ENCODE measurements around the gene EYS. TPM values are rescaled to one million over a fixed set of nuclear protein-coding genes. Genes with fewer than 3 reads are reported as not detected.

Gene EYS
- total RNA-seq, 1 experiment from 2014 or later = not detected

DNA sequence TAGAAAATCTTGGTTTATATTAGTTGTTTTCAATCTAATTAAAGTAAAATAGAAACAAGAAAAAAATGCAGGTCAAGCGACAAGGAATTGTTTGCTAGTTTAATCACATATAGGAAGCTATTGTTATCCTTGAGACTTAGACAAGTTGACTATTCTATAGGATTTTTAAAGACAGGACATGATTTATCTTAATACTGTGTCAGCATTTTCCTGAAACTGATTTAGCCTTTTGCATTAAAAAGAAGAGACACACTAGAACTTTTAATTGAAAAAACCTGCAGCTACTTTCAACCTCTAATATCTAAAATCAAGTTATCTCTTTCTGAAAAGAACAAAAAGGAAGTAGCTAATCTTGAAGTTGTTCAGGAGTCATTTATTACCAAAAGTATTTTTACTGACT lies 1825.2 kb downstream of the EYS start:
- no peak overlapping the region for H3K27ac Mint-ChIP-seq
- no peak for DNase-seq
- Histone ChIP-seq H3K79me1 (ENCODE audit: insufficient read depth, low read depth, low read length, poor library complexity, severe bottlenecking) (no peaks in the 10 kb centered on the region), H3K27me3 (ENCODE audit: insufficient read depth, low read length) (no peaks in the 10 kb centered on the region), H4K91ac (ENCODE audit: insufficient read length, low read depth, low read length) (no peak overlapping the region), H3K4ac (ENCODE audit: low read depth, low read length) (no peak overlapping the region), H3K23ac (ENCODE audit: insufficient read length, low read depth, low read length) (no peak overlapping the region), H2BK12ac (ENCODE audit: insufficient read length, low read depth, low read length) (no peak overlapping the region), H2BK5ac (ENCODE audit: insufficient read length, low read length) (no peak overlapping the region), H3K4me2 (ENCODE audit: insufficient read depth, insufficient read length, low read length) (no peak overlapping the region), H4K20me1 (ENCODE audit: control insufficient read depth, insufficient read depth, insufficient read length) (no peaks in the 10 kb centered on the region), H2BK15ac (ENCODE audit: low read depth, low read length) (no peak overlapping the region), H2AK5ac (ENCODE audit: insufficient read length, low read length) (no peak overlapping the region), H3K79me2 (ENCODE audit: insufficient read depth, low read length) (no peaks in the 10 kb centered on the region), H2BK20ac (ENCODE audit: low read depth, low read length, poor library complexity, severe bottlenecking) (no peak overlapping the region), H3K14ac (ENCODE audit: insufficient read depth, low read length) (no peak overlapping the region), H3T11ph (ENCODE audit: low read length) (no peak overlapping the region), H3K18ac (ENCODE audit: insufficient read length, low read depth, low read length) (no peak overlapping the region), H2AFZ (ENCODE audit: low read length) (no peak overlapping the region), H3K9me3 (ENCODE audit: control insufficient read depth, low read depth, low read length) (no peaks in the 10 kb centered on the region), H3K56ac (ENCODE audit: insufficient read length, low read depth, low read length) (no peak overlapping the region), H3K9ac (ENCODE audit: extremely low read depth, insufficient read length, low read length) (no peak overlapping the region), H3K4me1 (ENCODE audit: insufficient read depth, low read length) (no peaks in the 10 kb centered on the region), H3K27ac (ENCODE audit: insufficient read length, low read depth, low read length) (no peak overlapping the region), H4K8ac (replicated peaks; ENCODE audit: insufficient read length, low read depth, low read length) (no peak overlapping the region), H2BK120ac (ENCODE audit: low read depth, low read length, poor library complexity, severe bottlenecking) (no peak overlapping the region), H4K5ac (ENCODE audit: insufficient read length, low read depth, low read length) (no peak overlapping the region), H3K23me2 (ENCODE audit: insufficient read length, low read depth, low read length, poor library complexity, severe bottlenecking) (no peaks in the 10 kb centered on the region)
- peaks cover 29% of the 10 kb centered on the region in 2 experiments for H3K9me3 Mint-ChIP-seq
- no peak overlapping the region for H3K4me3 Mint-ChIP-seq
- WGBS (ENCODE audit: extremely low coverage, insufficient read length, low lambda C conversion rate) = no CpG with 5 or more reads among the region's 1 CpG
- H3K27me3 Mint-ChIP-seq (ENCODE audit: low read depth) = no peaks in the 10 kb centered on the region; the same call in none of the 2 replicates
- H3K4me1 Mint-ChIP-seq = no peaks in the 10 kb centered on the region
- H3K36me3 Mint-ChIP-seq (ENCODE audit: insufficient read depth in 1 of 3, low read depth in 3 of 3) = peaks cover 6 to 23% (median 10%) of the 10 kb centered on the region in 3 experiments
- TF ChIP-seq, protein P1, sequence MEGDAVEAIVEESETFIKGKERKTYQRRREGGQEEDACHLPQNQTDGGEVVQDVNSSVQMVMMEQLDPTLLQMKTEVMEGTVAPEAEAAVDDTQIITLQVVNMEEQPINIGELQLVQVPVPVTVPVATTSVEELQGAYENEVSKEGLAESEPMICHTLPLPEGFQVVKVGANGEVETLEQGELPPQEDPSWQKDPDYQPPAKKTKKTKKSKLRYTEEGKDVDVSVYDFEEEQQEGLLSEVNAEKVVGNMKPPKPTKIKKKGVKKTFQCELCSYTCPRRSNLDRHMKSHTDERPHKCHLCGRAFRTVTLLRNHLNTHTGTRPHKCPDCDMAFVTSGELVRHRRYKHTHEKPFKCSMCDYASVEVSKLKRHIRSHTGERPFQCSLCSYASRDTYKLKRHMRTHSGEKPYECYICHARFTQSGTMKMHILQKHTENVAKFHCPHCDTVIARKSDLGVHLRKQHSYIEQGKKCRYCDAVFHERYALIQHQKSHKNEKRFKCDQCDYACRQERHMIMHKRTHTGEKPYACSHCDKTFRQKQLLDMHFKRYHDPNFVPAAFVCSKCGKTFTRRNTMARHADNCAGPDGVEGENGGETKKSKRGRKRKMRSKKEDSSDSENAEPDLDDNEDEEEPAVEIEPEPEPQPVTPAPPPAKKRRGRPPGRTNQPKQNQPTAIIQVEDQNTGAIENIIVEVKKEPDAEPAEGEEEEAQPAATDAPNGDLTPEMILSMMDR (conservative IDR thresholded peaks at IDR 0.05) = no peak
